ENCODE results near the gene MSH2.
"Not testable (repeated sequence)": the region's sequence is repeated elsewhere in the genome, so short reads cannot be mapped to it uniquely, and the experiment has no call there.

Gene MSH2

GRCh38 chr2:47360927-47361326 lies 42.0 kb upstream of the MSH2 start:
- no peak overlapping the region for H3K27ac ChIP-seq
- no peak overlapping the region for H3K4me3 ChIP-seq
- no peak for TF ChIP-seq CTCF (IDR thresholded peaks at IDR 0.05)
- no peak for DNase-seq (ENCODE audit: low spot score)

- H3K4me3 ChIP-seq; DNase-seq (ENCODE audit: low spot score); H3K27ac ChIP-seq: not testable (repeated sequence)
Measured at GRCh38 chr2:47361505-47362229, 41.3 kb upstream of the MSH2 start.

GRCh38 chr2:47373747-47374146 lies 29.2 kb upstream of the MSH2 start:
- no peak for DNase-seq (ENCODE audit: low spot score)
- Histone ChIP-seq H3K4me3 (no peak overlapping the region), H3K27ac (no peak overlapping the region)
- TF ChIP-seq CTCF (IDR thresholded peaks at IDR 0.05) = no peak

GRCh38 chr2:47375307-47375706 lies 27.6 kb upstream of the MSH2 start:
- Histone ChIP-seq H3K27ac (no peak overlapping the region), H3K4me3 (no peak overlapping the region)
- no peak for DNase-seq (ENCODE audit: low spot score)
- no peak for TF ChIP-seq CTCF (IDR thresholded peaks at IDR 0.05)

- Histone ChIP-seq H3K27ac (no peak overlapping the region), H3K4me3 (no peak overlapping the region)
- no peak for DNase-seq (ENCODE audit: low spot score)
- no peak for TF ChIP-seq CTCF (IDR thresholded peaks at IDR 0.05)
Measured at GRCh38 chr2:47379384-47379783, 23.6 kb upstream of the MSH2 start.

- TF ChIP-seq CTCF (IDR thresholded peaks at IDR 0.05) = no peak
- DNase-seq (ENCODE audit: low spot score) = no peak
- no peak overlapping the region for H3K4me3 ChIP-seq
- H3K27ac ChIP-seq = no peak overlapping the region
Measured at GRCh38 chr2:47381408-47381807, 21.5 kb upstream of the MSH2 start.

- no peak for TF ChIP-seq CTCF (IDR thresholded peaks at IDR 0.05)
- Histone ChIP-seq H3K27ac (no peak overlapping the region), H3K4me3 (no peak overlapping the region)
- DNase-seq (ENCODE audit: low spot score) = no peak
Measured at GRCh38 chr2:47386551-47386950, 16.4 kb upstream of the MSH2 start.

Data from coronary artery (tissue), 2 donors.